K562 (cell line): ENCODE measurements around the gene ABHD5. TPM values are rescaled to one million over a fixed set of nuclear protein-coding genes. Genes with fewer than 3 reads are reported as not detected.
A peak's percentile ranks its signal among the peaks of the same experiment; 100 is the strongest.

Experiments
- ATAC-seq: fragments of 200-7000 bp; cut with Tn5 transposase; 3 replicates; pipeline ENCODE4 v1.9.1; 2020; ENCODE audit warnings: moderate library complexity
- BruUV-seq: library from RNA; stranded (reverse); fragments of 400-500 nt; replicated peaks from 2 replicates; lab custom pipeline; 2021; lab: Mats Ljungman, UMichigan
- CTCF ChIA-PET: fragments of 300-600 bp; formaldehyde crosslinking; extraction: SDS; loops from one replicate; lab custom pipeline; 2021; ENCODE audit warnings: low intra/inter-chr PET ratio; lab: Yijun Ruan, JAX
- POLR2A ChIA-PET: fragments of 300-600, 350-650 bp; sonication (Branson Sonifier 250); formaldehyde crosslinking; extraction: SDS; loops from one replicate; lab custom pipeline; 2021; ENCODE audit warnings: antibody characterized with exemption, inconsistent platforms; lab: Yijun Ruan, JAX
- DNase-seq, 4 experiments: peaks; one replicate each; pipeline versions ENCODE4 v3.0.0 to v3.0.0-alpha.2; 2011 to 2018; ENCODE audit warnings: low spot score in 3 of 4, mixed read lengths in 3 of 4; ENCODE audit errors: extremely low read depth in 1 of 4
- FAIRE-seq: peaks from 2 replicates; lab custom pipeline; 2011; peaks lifted over from hg19 to GRCh38; lab: Jason Lieb, UNC
- H2AFZ ChIP-seq: 2 replicates; pipeline ENCODE4 v1.6.0; 2011; ENCODE audit warnings: low read depth, low read length, control low read depth, inconsistent platforms
- H3K27ac ChIP-seq: fragments of 200-600 bp; 3 replicates; pipeline ENCODE4 v1.8.0; 2011; ENCODE audit warnings: low read depth, mild to moderate bottlenecking, control low read depth, inconsistent platforms, low read length, moderate library complexity, mixed read lengths; ENCODE audit errors: extremely low read depth
- H3K27me3 ChIP-seq, 2 experiments: fragments of 300-600 bp in 1 of 2; 2 replicates in 1 of 2; 3 replicates in 1 of 2; pipeline versions ENCODE4 v1.6.0 to v1.8.0; 2011; ENCODE audit warnings: inconsistent platforms in 2 of 2, low read length in 2 of 2, mild to moderate bottlenecking in 1 of 2, mixed read lengths in 1 of 2, moderate library complexity in 1 of 2; ENCODE audit not compliant: control insufficient read depth in 2 of 2, insufficient read depth in 2 of 2
- H3K36me3 ChIP-seq: fragments of 300-600 bp; 3 replicates; pipeline ENCODE4 v1.8.0; 2011; ENCODE audit warnings: mild to moderate bottlenecking, low read length, inconsistent platforms; ENCODE audit not compliant: control insufficient read depth, insufficient read depth
- H3K4me1 ChIP-seq, 2 experiments: fragments of 200-600 bp in 1 of 2; replicated peaks in 1 of 2; 2 replicates in 1 of 2; 3 replicates in 1 of 2; pipeline versions ENCODE4 v1.5.1 to v1.8.0; 2011; ENCODE audit warnings: inconsistent platforms in 2 of 2, low read length in 2 of 2, mild to moderate bottlenecking in 1 of 2, mixed read lengths in 1 of 2, moderate library complexity in 1 of 2; ENCODE audit not compliant: control insufficient read depth in 2 of 2, insufficient read depth in 2 of 2
- H3K4me2 ChIP-seq: 2 replicates; pipeline ENCODE4 v1.6.1; 2011; ENCODE audit warnings: low read length, control low read depth, inconsistent platforms, mixed read lengths; ENCODE audit not compliant: insufficient read depth
- H3K4me3 ChIP-seq: fragments of 200-600 bp; sonication (generic), shearing (Covaris generic); 2 replicates; pipeline ENCODE4 v1.5.1; 2016; ENCODE audit warnings: control low read depth, inconsistent platforms
- H3K79me2 ChIP-seq: fragments of 200-600 bp; 3 replicates; pipeline ENCODE4 v1.8.0; 2011; ENCODE audit warnings: low read length, inconsistent platforms; ENCODE audit not compliant: control insufficient read depth, insufficient read depth
- H3K9ac ChIP-seq, 2 experiments: 2 replicates each; pipeline versions ENCODE4 v1.6.0 to v1.6.1; 2011; ENCODE audit warnings: low read depth in 2 of 2, low read length in 2 of 2, control low read depth in 1 of 2, inconsistent platforms in 1 of 2, mild to moderate bottlenecking in 1 of 2, mixed read lengths in 1 of 2; ENCODE audit not compliant: insufficient read depth in 1 of 2
- H3K9me1 ChIP-seq: one replicate; pipeline ENCODE4 v1.6.0; 2011; ENCODE audit warnings: inconsistent platforms, mild to moderate bottlenecking, low read length, moderate library complexity; ENCODE audit not compliant: control insufficient read depth, insufficient read depth
- H3K9me3 ChIP-seq: replicated peaks from 2 replicates; pipeline ENCODE4 v1.5.1; 2011; ENCODE audit warnings: low read depth, low read length, inconsistent platforms; ENCODE audit not compliant: control insufficient read depth, insufficient read depth
- H4K20me1 ChIP-seq: replicated peaks from 2 replicates; pipeline ENCODE4 v1.6.1; 2011; ENCODE audit warnings: low read length, inconsistent platforms, mixed read lengths; ENCODE audit not compliant: control insufficient read depth, insufficient read depth
- BRD9 ChIP-seq: fragments of 450-650 bp; IDR thresholded peaks from 2 replicates; pipeline ENCODE4 v1.6.1; 2018; ENCODE audit warnings: low read depth; ENCODE audit not compliant: partially characterized antibody
- CBFA2T3 ChIP-seq: fragments of 450-650 bp; IDR thresholded peaks from 2 replicates; pipeline ENCODE4 v1.6.1; 2017
- CHD7 ChIP-seq: fragments of 200-600 bp; sonication (generic); IDR thresholded peaks from one replicate; pipeline ENCODE4 v1.6.1; 2012; ENCODE audit warnings: mild to moderate bottlenecking, low read depth, low read length, inconsistent platforms
- MTA3 ChIP-seq: fragments of 450-650 bp; formaldehyde crosslinking; IDR thresholded peaks from 2 replicates; pipeline ENCODE4 v1.6.1; 2017; ENCODE audit warnings: mild to moderate bottlenecking, borderline replicate concordance
- NEUROD1 ChIP-seq: fragments of 150-350 bp; IDR thresholded peaks from 2 replicates; pipeline ENCODE4 v1.6.1; 2014; ENCODE audit warnings: borderline replicate concordance, low read length, low read depth; ENCODE audit not compliant: partially characterized antibody
- PHF20 ChIP-seq: fragments of 450-650 bp; IDR thresholded peaks from 2 replicates; pipeline ENCODE4 v1.6.1; 2018; ENCODE audit not compliant: partially characterized antibody
- PHF21A ChIP-seq: fragments of 450-650 bp; IDR thresholded peaks from 2 replicates; pipeline ENCODE4 v1.6.1; 2017; ENCODE audit warnings: low read depth, borderline replicate concordance
- PYGO2 ChIP-seq: fragments of 450-650 bp; IDR thresholded peaks from 2 replicates; pipeline ENCODE4 v1.6.1; 2016; ENCODE audit warnings: mild to moderate bottlenecking, missing genetic modification characterization, moderate library complexity, missing compliant biosample characterization
- RBM14 ChIP-seq: fragments of 200-400 bp; formaldehyde crosslinking; IDR thresholded peaks from 2 replicates; pipeline ENCODE4 v1.6.1; 2018; ENCODE audit warnings: low read depth, mild to moderate bottlenecking, low read length, moderate library complexity, borderline replicate concordance; ENCODE audit not compliant: insufficient read depth
- RNF2 ChIP-seq: sonication (generic); IDR thresholded peaks from 2 replicates; pipeline ENCODE4 v1.6.1; 2016
- ZNF384 ChIP-seq: IDR thresholded peaks from 2 replicates; pipeline ENCODE4 v1.6.1; 2012; ENCODE audit warnings: low read depth, low read length, improper control_type of control experiment
- WGBS: fragments of 100-300 bp; shearing (Covaris generic); methylation state at CpG from one replicate; pipeline ENCODE4 v1.1.6; 2016; ENCODE audit warnings: low coverage, mixed read lengths; ENCODE audit not compliant: insufficient coverage; ENCODE audit errors: missing lambda C conversion rate; 5-methylcytosine and 5-hydroxymethylcytosine counted together
- in situ Hi-C: fragments of 300-500 bp; cut with MboI; formaldehyde crosslinking; loops from 4 replicates; pipeline ENCODE4 v1.15.0; 2018; ENCODE audit warnings: inconsistent platforms, mixed read lengths
- intact Hi-C: fragments of 100-400 bp; cut with micrococcal nuclease; formaldehyde crosslinking; loops from 2 replicates; pipeline ENCODE4 v1.14.2; 2022
- polyA plus RNA-seq, 8 experiments: library from polyadenylated mRNA; depleted of rRNA in 4 of 8; stranded (reverse) in 5 of 8; unstranded in 3 of 8; fragments of >200 nt; fragmentation: Nextera tagmentation in 2 of 8; fragmentation: Illumina TruSeq in 1 of 8; extraction: Ambion mirVana in 2 of 8; extraction: Trizol in 1 of 8; gene quantifications; 2 replicates each; pipeline versions ENCODE4 v1.2.1 to v1.2.3, GENCODE V29; 2011 to 2014; ENCODE audit warnings: inconsistent platforms in 1 of 8, missing spikeins in 1 of 8
- total RNA-seq, 7 experiments: library from RNA; depleted of rRNA in 6 of 7; stranded (reverse); fragments of >200 nt in 6 of 7; fragmentation: Illumina TruSeq in 2 of 7; extraction: Trizol in 2 of 7; gene quantifications; 2 replicates each; pipeline versions ENCODE4 v1.2.1 to v1.2.3, GENCODE V29; 2011 to 2021; ENCODE audit warnings: low replicate concordance in 1 of 7

Gene ABHD5
- total and polyA plus RNA-seq, 9 of the 15 experiments (the other 6 are each of a cell fraction or from before 2014, with no cell fraction given): 27.8 to 61.7 (median 39.9) TPM

GRCh38 chr3:43659250-43659880 is 31.4 kb upstream of the ABHD5 start:
- BruUV-seq: no TSS peak
- peak; percentile 66 for TF ChIP-seq BRD9
- peak; percentile 53; the same call in 1 of the 2 replicates for TF ChIP-seq MTA3
- no peak for TF ChIP-seq PHF20
- no peak for TF ChIP-seq CHD7
- TF ChIP-seq PHF21A: no peak
- TF ChIP-seq PYGO2: 0 out of 2 replicates have a peak, but pooled peaks have one; percentile 15
- peak; percentile 19; the same call in 1 of the 2 replicates for TF ChIP-seq CBFA2T3
- no peak for TF ChIP-seq ZNF384
- TF ChIP-seq RNF2: peak; percentile 63; the same call in 1 of the 2 replicates
- TF ChIP-seq NEUROD1: no peak
- no peak for TF ChIP-seq RBM14

More at GRCh38 chr3:43659250-43659880, 31.4 kb upstream of the ABHD5 start:
- no peaks in the 10 kb centered on the region for H3K27me3 ChIP-seq
- no peaks in the 10 kb centered on the region for H3K9me1 ChIP-seq
- FAIRE-seq (peak; percentile 93), DNase-seq (peak; percentile 31 to 90 (median 49)), ATAC-seq (peak; percentile 100)
- 0 out of 2 replicates have a peak overlapping the region, but pooled peaks have one; percentile 13 for H3K4me3 ChIP-seq
- H3K36me3 ChIP-seq: no peaks in the 10 kb centered on the region
- 25% methylated on average over 13 of the region's 13 CpGs for WGBS
- ChIA-PET POLR2A (interaction anchor here (0.6 to 3.5 kb wide), 8 partner anchors 9 to 49 kb away, joined by 3 to 27 read pairs (median 4); partner anchors contain the start of gene ABHD5), CTCF (no interaction called here)
- peaks cover 8 to 11% of the 10 kb centered on the region in 2 experiments; a peak in 3 of 5 replicates for H3K4me1 ChIP-seq
- H3K9me3 ChIP-seq: 0 out of 2 replicates have a peak, but pooled peaks cover 3% of the 10 kb centered on the region
- peak overlapping the region; percentile 98 for H2AFZ ChIP-seq
- H3K27ac ChIP-seq: peak overlapping the region; percentile 83
- peak overlapping the region; percentile 75 for H3K4me2 ChIP-seq
- intact Hi-C loops (loop anchor here (1.0 kb wide), 1 partner anchor 32 kb away; no protein-coding TSS in a partner anchor), in situ Hi-C loops (no loop called here)
- H3K9ac ChIP-seq: peak overlapping the region; percentile 55 to 78; a peak in 3 of 4 replicates
- H4K20me1 ChIP-seq: no peaks in the 10 kb centered on the region
- no peaks in the 10 kb centered on the region for H3K79me2 ChIP-seq
